Right lobe of liver (tissue), 4 donors: ENCODE data around the gene SYNE1.

Experiments
- CTCF ChIP-seq, 4 donors: fragments of 200-600 bp in 3 of 4; fragments of 450-650 bp in 1 of 4; IDR thresholded peaks; one replicate each; pipeline versions ENCODE4 v1.5.1 to v1.8.0; 2016 to 2022; ENCODE audit warnings: antibody characterized with exemption in 4 of 4, mild to moderate bottlenecking in 2 of 4
- POLR2A ChIP-seq: fragments of 450-650 bp; IDR thresholded peaks from one replicate; pipeline ENCODE4 v1.6.1; 2017; ENCODE audit warnings: antibody characterized with exemption, mild to moderate bottlenecking
- donor health status: DM: no; HTN: no; CAD: no.
- donor health status: DM: no; HTN: no; CAD: no.
- donor health status: DM: no; HTN: yes; CAD: no.

- TF ChIP-seq CTCF (IDR thresholded peaks at IDR 0.05) (no peak), POLR2A (no peak)
Measured at GRCh38 chr6:152368751-152369624, 268.2 kb downstream of the SYNE1 start.
